ENCODE measurements around the gene TP53I11.
A peak's percentile ranks its signal among the peaks of the same experiment; 100 is the strongest.

The TP53I11 gene

GRCh38 chr11:44955015-44955738 lies 4.5 kb upstream of the TP53I11 start:
- no peak for DNase-seq (ENCODE audit: low spot score)

- no peak for DNase-seq (ENCODE audit: low spot score)
Measured at GRCh38 chr11:44954051-44954906, 3.6 kb upstream of the TP53I11 start.

GRCh38 chr11:44952500-44953260 lies 2.0 kb upstream of the TP53I11 start:
- no peak for DNase-seq (ENCODE audit: low spot score)

GRCh38 chr11:44952082-44952481 lies 1.4 kb upstream of the TP53I11 start:
- DNase-seq (ENCODE audit: low spot score): no peak

- peak; percentile 63 for DNase-seq (ENCODE audit: low spot score)
Measured at GRCh38 chr11:44950031-44950624, 555 bp downstream of the TP53I11 start.

GRCh38 chr11:44949160-44950030 lies 1.3 kb downstream of the TP53I11 start:
- DNase-seq (ENCODE audit: low spot score): peak; percentile 78

- no peak for DNase-seq (ENCODE audit: low spot score)
Measured at GRCh38 chr11:44948155-44948554, 2.5 kb downstream of the TP53I11 start.

GRCh38 chr11:44947114-44947513 lies 3.6 kb downstream of the TP53I11 start:
- DNase-seq (ENCODE audit: low spot score): no peak

- DNase-seq (ENCODE audit: low spot score): no peak
Measured at GRCh38 chr11:44946263-44946662, 4.4 kb downstream of the TP53I11 start.

GRCh38 chr11:44945666-44946065 lies 5.0 kb downstream of the TP53I11 start:
- no peak for DNase-seq (ENCODE audit: low spot score)

- DNase-seq (ENCODE audit: low spot score): no peak
Measured at GRCh38 chr11:44944853-44945235, 5.8 kb downstream of the TP53I11 start.

- no peak for DNase-seq (ENCODE audit: low spot score)
Measured at GRCh38 chr11:44944181-44944852, 6.4 kb downstream of the TP53I11 start.

GRCh38 chr11:44943696-44944095 lies 7.0 kb downstream of the TP53I11 start:
- DNase-seq (ENCODE audit: low spot score): no peak

- no peak for DNase-seq (ENCODE audit: low spot score)
Measured at GRCh38 chr11:44943118-44943517, 7.6 kb downstream of the TP53I11 start.

GRCh38 chr11:44942029-44942955 lies 8.4 kb downstream of the TP53I11 start:
- DNase-seq (ENCODE audit: low spot score): no peak

GRCh38 chr11:44941259-44942021 lies 9.2 kb downstream of the TP53I11 start:
- no peak for DNase-seq (ENCODE audit: low spot score)

GRCh38 chr11:44940835-44941234 lies 9.8 kb downstream of the TP53I11 start:
- DNase-seq (ENCODE audit: low spot score): no peak

- DNase-seq (ENCODE audit: low spot score): no peak
Measured at GRCh38 chr11:44940404-44940803, 10.3 kb downstream of the TP53I11 start.

Measured in D341Med (cell line).